K562 (cell line): ENCODE results near the gene TBC1D2. TPM values are rescaled to one million over a fixed set of nuclear protein-coding genes. Genes with fewer than 3 reads are reported as not detected.

Experiments
- ATAC-seq: fragments of 200-7000 bp; cut with Tn5 transposase; 3 replicates; pipeline ENCODE4 v1.9.1; 2020; ENCODE audit warnings: moderate library complexity
- BruUV-seq: library from RNA; stranded (reverse); fragments of 400-500 nt; replicated peaks from 2 replicates; lab custom pipeline; 2021; lab: Mats Ljungman, UMichigan
- CTCF ChIA-PET: fragments of 300-600 bp; formaldehyde crosslinking; extraction: SDS; loops from one replicate; lab custom pipeline; 2021; ENCODE audit warnings: low intra/inter-chr PET ratio; lab: Yijun Ruan, JAX
- POLR2A ChIA-PET: fragments of 300-600, 350-650 bp; sonication (Branson Sonifier 250); formaldehyde crosslinking; extraction: SDS; loops from one replicate; lab custom pipeline; 2021; ENCODE audit warnings: antibody characterized with exemption, inconsistent platforms; lab: Yijun Ruan, JAX
- DNase-seq, 4 experiments: peaks; one replicate each; pipeline versions ENCODE4 v3.0.0 to v3.0.0-alpha.2; 2011 to 2018; ENCODE audit warnings: low spot score in 3 of 4, mixed read lengths in 3 of 4; ENCODE audit errors: extremely low read depth in 1 of 4
- FAIRE-seq: peaks from 2 replicates; lab custom pipeline; 2011; peaks lifted over from hg19 to GRCh38; lab: Jason Lieb, UNC
- H2AFZ ChIP-seq: 2 replicates; pipeline ENCODE4 v1.6.0; 2011; ENCODE audit warnings: low read depth, low read length, control low read depth, inconsistent platforms
- H3K27ac ChIP-seq: fragments of 200-600 bp; 3 replicates; pipeline ENCODE4 v1.8.0; 2011; ENCODE audit warnings: low read depth, mild to moderate bottlenecking, control low read depth, inconsistent platforms, low read length, moderate library complexity, mixed read lengths; ENCODE audit errors: extremely low read depth
- H3K27me3 ChIP-seq, 2 experiments: fragments of 300-600 bp in 1 of 2; 2 replicates in 1 of 2; 3 replicates in 1 of 2; pipeline versions ENCODE4 v1.6.0 to v1.8.0; 2011; ENCODE audit warnings: inconsistent platforms in 2 of 2, low read length in 2 of 2, mild to moderate bottlenecking in 1 of 2, mixed read lengths in 1 of 2, moderate library complexity in 1 of 2; ENCODE audit not compliant: control insufficient read depth in 2 of 2, insufficient read depth in 2 of 2
- H3K36me3 ChIP-seq: fragments of 300-600 bp; 3 replicates; pipeline ENCODE4 v1.8.0; 2011; ENCODE audit warnings: mild to moderate bottlenecking, low read length, inconsistent platforms; ENCODE audit not compliant: control insufficient read depth, insufficient read depth
- H3K4me1 ChIP-seq, 2 experiments: fragments of 200-600 bp in 1 of 2; replicated peaks in 1 of 2; 2 replicates in 1 of 2; 3 replicates in 1 of 2; pipeline versions ENCODE4 v1.5.1 to v1.8.0; 2011; ENCODE audit warnings: inconsistent platforms in 2 of 2, low read length in 2 of 2, mild to moderate bottlenecking in 1 of 2, mixed read lengths in 1 of 2, moderate library complexity in 1 of 2; ENCODE audit not compliant: control insufficient read depth in 2 of 2, insufficient read depth in 2 of 2
- H3K4me2 ChIP-seq: 2 replicates; pipeline ENCODE4 v1.6.1; 2011; ENCODE audit warnings: low read length, control low read depth, inconsistent platforms, mixed read lengths; ENCODE audit not compliant: insufficient read depth
- H3K4me3 ChIP-seq: fragments of 200-600 bp; sonication (generic), shearing (Covaris generic); 2 replicates; pipeline ENCODE4 v1.5.1; 2016; ENCODE audit warnings: control low read depth, inconsistent platforms
- H3K79me2 ChIP-seq: fragments of 200-600 bp; 3 replicates; pipeline ENCODE4 v1.8.0; 2011; ENCODE audit warnings: low read length, inconsistent platforms; ENCODE audit not compliant: control insufficient read depth, insufficient read depth
- H3K9ac ChIP-seq, 2 experiments: 2 replicates each; pipeline versions ENCODE4 v1.6.0 to v1.6.1; 2011; ENCODE audit warnings: low read depth in 2 of 2, low read length in 2 of 2, control low read depth in 1 of 2, inconsistent platforms in 1 of 2, mild to moderate bottlenecking in 1 of 2, mixed read lengths in 1 of 2; ENCODE audit not compliant: insufficient read depth in 1 of 2
- H3K9me1 ChIP-seq: one replicate; pipeline ENCODE4 v1.6.0; 2011; ENCODE audit warnings: inconsistent platforms, mild to moderate bottlenecking, low read length, moderate library complexity; ENCODE audit not compliant: control insufficient read depth, insufficient read depth
- H3K9me3 ChIP-seq: replicated peaks from 2 replicates; pipeline ENCODE4 v1.5.1; 2011; ENCODE audit warnings: low read depth, low read length, inconsistent platforms; ENCODE audit not compliant: control insufficient read depth, insufficient read depth
- H4K20me1 ChIP-seq: replicated peaks from 2 replicates; pipeline ENCODE4 v1.6.1; 2011; ENCODE audit warnings: low read length, inconsistent platforms, mixed read lengths; ENCODE audit not compliant: control insufficient read depth, insufficient read depth
- PRPF4 ChIP-seq: fragments of 200-400 bp; formaldehyde crosslinking; IDR thresholded peaks from one replicate; pipeline ENCODE4 v1.6.1; 2017; ENCODE audit warnings: low read length, low read depth, mild to moderate bottlenecking; ENCODE audit not compliant: insufficient read depth, poor library complexity, severe bottlenecking
- ZBTB40 ChIP-seq, 2 experiments: fragments of 450-650 bp in 1 of 2; sonication (generic) in 1 of 2; formaldehyde crosslinking in 1 of 2; IDR thresholded peaks; 2 replicates each; pipeline versions ENCODE4 v1.7.1 to v1.9.0; 2016 to 2022; ENCODE audit warnings: inconsistent platforms in 1 of 2, mild to moderate bottlenecking in 1 of 2, missing genetic modification reagents in 1 of 2
- ZNF277 ChIP-seq: fragments of 250-450 bp; sonication (Bioruptor Pico); IDR thresholded peaks from 2 replicates; pipeline ENCODE4 v1.8.0; 2022; ENCODE audit warnings: inconsistent platforms, mild to moderate bottlenecking, moderate library complexity, borderline replicate concordance
- ZNF282 ChIP-seq: sonication (generic); formaldehyde crosslinking; IDR thresholded peaks from 2 replicates; pipeline ENCODE4 v1.8.1; 2023; ENCODE audit warnings: missing genetic modification reagents
- ZNF764 ChIP-seq: fragments of 250-450 bp; sonication (Bioruptor Pico); IDR thresholded peaks from 2 replicates; pipeline ENCODE4 v1.4.0; 2020; ENCODE audit warnings: low read depth, mild to moderate bottlenecking, moderate library complexity
- ZNF780A ChIP-seq: fragments of 250-450 bp; sonication (Bioruptor Pico); IDR thresholded peaks from 2 replicates; pipeline ENCODE4 v1.5.0; 2021; ENCODE audit warnings: mild to moderate bottlenecking
- WGBS: fragments of 100-300 bp; shearing (Covaris generic); methylation state at CpG from one replicate; pipeline ENCODE4 v1.1.6; 2016; ENCODE audit warnings: low coverage, mixed read lengths; ENCODE audit not compliant: insufficient coverage; ENCODE audit errors: missing lambda C conversion rate; 5-methylcytosine and 5-hydroxymethylcytosine counted together
- in situ Hi-C: fragments of 300-500 bp; cut with MboI; formaldehyde crosslinking; loops from 4 replicates; pipeline ENCODE4 v1.15.0; 2018; ENCODE audit warnings: inconsistent platforms, mixed read lengths
- intact Hi-C: fragments of 100-400 bp; cut with micrococcal nuclease; formaldehyde crosslinking; loops from 2 replicates; pipeline ENCODE4 v1.14.2; 2022
- polyA plus RNA-seq, 8 experiments: library from polyadenylated mRNA; depleted of rRNA in 4 of 8; stranded (reverse) in 5 of 8; unstranded in 3 of 8; fragments of >200 nt; fragmentation: Nextera tagmentation in 2 of 8; fragmentation: Illumina TruSeq in 1 of 8; extraction: Ambion mirVana in 2 of 8; extraction: Trizol in 1 of 8; gene quantifications; 2 replicates each; pipeline versions ENCODE4 v1.2.1 to v1.2.3, GENCODE V29; 2011 to 2014; ENCODE audit warnings: inconsistent platforms in 1 of 8, missing spikeins in 1 of 8
- total RNA-seq, 7 experiments: library from RNA; depleted of rRNA in 6 of 7; stranded (reverse); fragments of >200 nt in 6 of 7; fragmentation: Illumina TruSeq in 2 of 7; extraction: Trizol in 2 of 7; gene quantifications; 2 replicates each; pipeline versions ENCODE4 v1.2.1 to v1.2.3, GENCODE V29; 2011 to 2021; ENCODE audit warnings: low replicate concordance in 1 of 7

TBC1D2 gene
- total and polyA plus RNA-seq, 9 of the 15 experiments (the other 6 are each of a cell fraction or from before 2014, with no cell fraction given) = 0.10 to 7.0 (median 2.5) TPM

GRCh38 chr9:98231770-98232478, 23.5 kb downstream of the TBC1D2 start:
- no peak for ATAC-seq
- BruUV-seq = no TSS peak
- H3K4me3 ChIP-seq = no peak overlapping the region
- no peaks in the 10 kb centered on the region for H4K20me1 ChIP-seq
- H3K79me2 ChIP-seq = no peaks in the 10 kb centered on the region
- FAIRE-seq = no peak
- 62% methylated on average over 5 of the region's 6 CpGs for WGBS
- H2AFZ ChIP-seq = no peak overlapping the region
- DNase-seq = no peak
- POLR2A ChIA-PET = interaction anchor here (0.6 to 0.8 kb wide), 3 partner anchors 10 to 25 kb away, joined by 3 read pairs; partner anchors contain the start of gene TBC1D2
- H3K4me2 ChIP-seq = no peak overlapping the region
- in situ Hi-C loops = no loop called here
- no peaks in the 10 kb centered on the region for H3K27me3 ChIP-seq
- peaks cover 31% of the 10 kb centered on the region; the same call in 2 of the 3 replicates for H3K36me3 ChIP-seq
- H3K27ac ChIP-seq = no peak overlapping the region
- H3K4me1 ChIP-seq = peaks cover 21 to 26% of the 10 kb centered on the region in 2 experiments; a peak in 4 of 5 replicates
- intact Hi-C loops = no loop called here
- no peaks in the 10 kb centered on the region for H3K9me3 ChIP-seq
- no peak for TF ChIP-seq ZNF780A (CRISPR knock-in tag)
- no peak for TF ChIP-seq ZNF764 (CRISPR knock-in tag)
- TF ChIP-seq ZNF282 (CRISPR knock-in tag) = no peak
- no peak for TF ChIP-seq PRPF4
- no peak for TF ChIP-seq ZNF277 (CRISPR knock-in tag)
- TF ChIP-seq ZBTB40 (IDR thresholded peaks at IDR 0.05) = no peak
- peak; percentile 9; the same call in 1 of the 2 replicates for TF ChIP-seq ZBTB40 (CRISPR knock-in tag; IDR thresholded peaks at IDR 0.05)
- TF ChIP-seq, all 486 proteins: peak for 1
- Histone ChIP-seq H3K9me1 (no peaks in the 10 kb centered on the region), H3K9ac (no peak overlapping the region)
- CTCF ChIA-PET = interaction anchor here (0.6 kb wide), 1 partner anchor 102 kb away, joined by 3 read pairs; no protein-coding TSS in a partner anchor
